ENCODE measurements around the gene CEP350.

GRCh38 chr1:180028864-180029263, 74.3 kb downstream of the CEP350 start:
- TF ChIP-seq EZH2phosphoT487 (IDR thresholded peaks at IDR 0.05; ENCODE audit: borderline replicate concordance, low read length) (no peak), EZH2 (IDR thresholded peaks at IDR 0.05; ENCODE audit: low read length, unreplicated experiment) (no peak)

Measured in PC-3 (cell line).